ENCODE results near the gene CFD.
"Not testable (repeated sequence)": the region's sequence is repeated elsewhere in the genome, so short reads cannot be mapped to it uniquely, and the experiment has no call there.

Gene CFD

DNA sequence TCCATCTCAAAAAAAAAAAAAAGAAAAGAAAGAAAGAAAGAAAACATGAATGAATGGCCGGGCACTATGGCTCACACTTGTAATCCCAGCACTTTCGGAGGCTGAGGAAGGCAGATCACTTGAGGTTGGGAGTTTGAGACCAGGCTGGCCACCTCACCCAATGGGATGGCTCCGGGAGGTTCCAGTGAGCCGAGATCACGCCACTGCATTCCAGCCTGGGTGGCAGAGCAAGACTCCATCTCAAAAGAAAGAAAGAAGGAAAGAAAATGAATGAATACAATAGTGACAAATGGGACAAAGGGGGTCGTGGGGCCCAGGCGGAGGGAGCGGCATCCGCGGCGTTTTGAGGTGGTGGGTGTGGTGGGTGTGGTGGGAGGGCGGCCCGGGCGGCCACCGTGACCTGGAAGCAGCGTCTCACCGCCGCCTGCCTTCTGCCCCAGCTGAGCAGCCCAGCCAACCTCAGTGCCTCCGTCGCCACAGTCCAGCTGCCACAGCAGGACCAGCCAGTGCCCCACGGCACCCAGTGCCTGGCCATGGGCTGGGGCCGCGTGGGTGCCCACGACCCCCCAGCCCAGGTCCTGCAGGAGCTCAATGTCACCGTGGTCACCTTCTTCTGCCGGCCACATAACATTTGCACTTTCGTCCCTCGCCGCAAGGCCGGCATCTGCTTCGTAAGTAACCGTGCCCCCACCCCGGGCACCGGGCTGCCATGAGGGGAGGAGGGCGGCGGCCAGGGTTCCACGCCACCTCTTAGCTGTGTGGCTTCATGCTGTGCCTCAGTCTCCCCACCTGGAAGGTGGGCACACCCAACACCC, 13.6 kb upstream of the CFD start:
- Histone ChIP-seq H3K27me3 (ENCODE audit: insufficient read depth, low read length, poor library complexity, severe bottlenecking) (no peaks in the 10 kb centered on the region), H3K36me3 (ENCODE audit: insufficient read depth, low read length) (no peaks in the 10 kb centered on the region), H3K4me1 (ENCODE audit: insufficient read depth, low read length, poor library complexity, severe bottlenecking) (no peaks in the 10 kb centered on the region), H3K4me3 (ENCODE audit: low read length, poor library complexity, severe bottlenecking) (no peak overlapping the region), H3K9me2 (replicated peaks; ENCODE audit: low read depth, low read length) (no peaks in the 10 kb centered on the region), H2AFZ (ENCODE audit: low read length) (no peak overlapping the region), H3K79me2 (ENCODE audit: insufficient read depth, low read length) (no peaks in the 10 kb centered on the region), H3K9ac (ENCODE audit: low read depth, low read length, poor library complexity, severe bottlenecking) (no peak overlapping the region), H3K4me2 (ENCODE audit: low read depth, low read length, poor library complexity, severe bottlenecking) (no peak overlapping the region), H4K20me1 (ENCODE audit: insufficient read depth, low read length, poor library complexity, severe bottlenecking) (no peaks in the 10 kb centered on the region), H3F3A (ENCODE audit: low read depth) (no peaks in the 10 kb centered on the region), H3K9me3 (ENCODE audit: insufficient read depth, low read depth, low read length) (no peaks in the 10 kb centered on the region)
- TF ChIP-seq EZH2phosphoT487 (IDR thresholded peaks at IDR 0.05; ENCODE audit: borderline replicate concordance): no peak
- TF ChIP-seq CTCF (conservative IDR thresholded peaks at IDR 0.05; ENCODE audit: low read length): no peak

DNA sequence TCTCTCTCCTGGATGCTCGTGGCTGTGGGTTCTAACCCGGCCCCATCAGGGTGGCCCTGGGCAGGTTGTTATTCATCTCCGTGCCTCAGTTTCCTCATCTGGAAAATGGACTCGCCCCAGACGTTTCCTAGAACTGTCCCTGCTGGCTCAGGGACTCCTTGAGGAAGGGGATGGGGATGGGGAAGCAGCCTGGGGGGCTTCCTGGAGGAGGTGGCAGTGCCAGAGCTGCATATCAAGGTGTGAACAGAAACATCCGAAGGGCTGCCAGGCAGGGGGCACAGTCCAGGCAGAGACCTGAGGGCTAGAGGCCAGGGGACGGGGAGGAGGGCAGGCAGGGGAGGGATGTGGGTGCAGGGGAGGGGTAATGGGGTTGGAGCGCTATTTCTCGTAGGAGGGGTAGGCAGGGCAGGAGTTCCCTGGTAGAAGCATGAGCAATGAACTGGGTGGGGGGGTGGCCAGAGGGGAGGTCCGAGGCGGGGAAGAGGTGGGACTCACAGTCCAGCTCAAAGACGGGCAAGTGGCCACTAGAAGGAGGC, 11.0 kb upstream of the CFD start:
- no peak overlapping the region for H2AFZ ChIP-seq (ENCODE audit: low read length)
- H3K9me3 ChIP-seq (ENCODE audit: insufficient read depth, low read depth, low read length): no peaks in the 10 kb centered on the region
- no peaks in the 10 kb centered on the region for H3K79me2 ChIP-seq (ENCODE audit: insufficient read depth, low read length)
- H4K20me1 ChIP-seq (ENCODE audit: insufficient read depth, low read length, poor library complexity, severe bottlenecking): no peaks in the 10 kb centered on the region
- no peak overlapping the region for H3K9ac ChIP-seq (ENCODE audit: low read depth, low read length, poor library complexity, severe bottlenecking)
- H3K4me3 ChIP-seq (ENCODE audit: low read length, poor library complexity, severe bottlenecking): no peak overlapping the region
- no peak overlapping the region for H3K4me2 ChIP-seq (ENCODE audit: low read depth, low read length, poor library complexity, severe bottlenecking)
- no peaks in the 10 kb centered on the region for H3K36me3 ChIP-seq (ENCODE audit: insufficient read depth, low read length)
- no peaks in the 10 kb centered on the region for H3K4me1 ChIP-seq (ENCODE audit: insufficient read depth, low read length, poor library complexity, severe bottlenecking)
- no peaks in the 10 kb centered on the region for H3K9me2 ChIP-seq (replicated peaks; ENCODE audit: low read depth, low read length)
- TF ChIP-seq EZH2phosphoT487 (IDR thresholded peaks at IDR 0.05; ENCODE audit: borderline replicate concordance) (no peak), CTCF (conservative IDR thresholded peaks at IDR 0.05; ENCODE audit: low read length) (no peak)
- H3F3A ChIP-seq (ENCODE audit: low read depth): no peaks in the 10 kb centered on the region
- no peaks in the 10 kb centered on the region for H3K27me3 ChIP-seq (ENCODE audit: insufficient read depth, low read length, poor library complexity, severe bottlenecking)

GRCh38 chr19:849195-849594, 10.3 kb upstream of the CFD start:
- H3K79me2 ChIP-seq (ENCODE audit: insufficient read depth, low read length); H3K27me3 ChIP-seq (ENCODE audit: insufficient read depth, low read length, poor library complexity, severe bottlenecking); H2AFZ ChIP-seq (ENCODE audit: low read length); H3K4me1 ChIP-seq (ENCODE audit: insufficient read depth, low read length, poor library complexity, severe bottlenecking); H3K9me2 ChIP-seq (replicated peaks; ENCODE audit: low read depth, low read length); H3K9ac ChIP-seq (ENCODE audit: low read depth, low read length, poor library complexity, severe bottlenecking); H4K20me1 ChIP-seq (ENCODE audit: insufficient read depth, low read length, poor library complexity, severe bottlenecking); H3F3A ChIP-seq (ENCODE audit: low read depth); H3K36me3 ChIP-seq (ENCODE audit: insufficient read depth, low read length); H3K9me3 ChIP-seq (ENCODE audit: insufficient read depth, low read depth, low read length); H3K4me3 ChIP-seq (ENCODE audit: low read length, poor library complexity, severe bottlenecking); H3K4me2 ChIP-seq (ENCODE audit: low read depth, low read length, poor library complexity, severe bottlenecking): not testable (repeated sequence)
